ENCODE measurements around the gene ARL14. TPM values are rescaled to one million over a fixed set of nuclear protein-coding genes. Genes with fewer than 3 reads are reported as not detected.
A peak's percentile ranks its signal among the peaks of the same experiment; 100 is the strongest.

Gene ARL14
- total RNA-seq (not detected), polyA plus RNA-seq (0.07 TPM)
- long read RNA-seq, donor 1, result 0 reads
- long read RNA-seq, donor 2, result 0 reads
- long read RNA-seq, donor 3, result 0 reads
- long read RNA-seq, donor 4, result 0 reads

- WGBS, result 87% methylated on average over 4 of the region's 4 CpGs
Measured at GRCh38 chr3:160676547-160677303, at the start of gene ARL14. Gene ARL14 (plus strand): TSS chr3:160677160. CDS start chr3:160677347, 187 bp downstream.

DNA sequence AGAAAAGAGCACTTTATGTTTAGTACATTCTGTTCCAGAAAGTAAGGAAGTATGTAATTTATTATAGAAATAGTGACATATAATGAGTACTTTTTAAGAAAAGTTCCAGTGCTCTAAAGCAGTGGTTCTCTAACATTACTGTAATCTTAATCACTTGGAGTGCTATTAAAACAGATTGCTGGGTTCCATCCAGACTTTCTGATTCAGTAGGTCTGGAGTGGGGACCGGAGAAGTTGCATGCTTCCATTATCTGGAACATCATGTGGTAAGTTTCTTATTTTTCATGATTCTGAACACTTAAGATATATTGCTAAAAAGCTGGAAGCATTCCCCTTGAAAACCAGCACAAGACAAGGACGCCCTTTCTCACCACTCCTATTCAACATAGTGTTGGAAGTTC lies 47.5 kb upstream of the ARL14 start:
- ATAC-seq (no peak), DNase-seq (no peak)
- Histone ChIP-seq H3K27me3 (ENCODE audit: control insufficient read depth, insufficient read depth) (no peaks in the 10 kb centered on the region), H3K27ac (ENCODE audit: low read length) (no peak overlapping the region), H3K4me1 (ENCODE audit: control insufficient read depth, insufficient read depth, low read length) (no peaks in the 10 kb centered on the region), H3K4me3 (ENCODE audit: low read length) (no peak overlapping the region), H3K9me3 (ENCODE audit: control insufficient read depth, low read length) (no peaks in the 10 kb centered on the region)
- 73% methylated on average over 2 of the region's 2 CpGs for WGBS
- intact Hi-C loops (cut with DNase I), result no loop called here

More at GRCh38 chr3:160676547-160677303, at the start of gene ARL14:
- Histone ChIP-seq H3K4me1 (ENCODE audit: control insufficient read depth, insufficient read depth, low read length) (no peaks in the 10 kb centered on the region), H3K27ac (ENCODE audit: low read length) (no peak within 1 kb of the TSS), H3K27me3 (ENCODE audit: control insufficient read depth, insufficient read depth) (no peaks in the 10 kb centered on the region), H3K9me3 (ENCODE audit: control insufficient read depth, low read length) (no peaks in the 10 kb centered on the region), H3K4me3 (ENCODE audit: low read length) (no peak within 1 kb of the TSS)
- no peak for DNase-seq
- intact Hi-C loops (cut with DNase I), result no loop called here
- ATAC-seq, result no peak

DNA sequence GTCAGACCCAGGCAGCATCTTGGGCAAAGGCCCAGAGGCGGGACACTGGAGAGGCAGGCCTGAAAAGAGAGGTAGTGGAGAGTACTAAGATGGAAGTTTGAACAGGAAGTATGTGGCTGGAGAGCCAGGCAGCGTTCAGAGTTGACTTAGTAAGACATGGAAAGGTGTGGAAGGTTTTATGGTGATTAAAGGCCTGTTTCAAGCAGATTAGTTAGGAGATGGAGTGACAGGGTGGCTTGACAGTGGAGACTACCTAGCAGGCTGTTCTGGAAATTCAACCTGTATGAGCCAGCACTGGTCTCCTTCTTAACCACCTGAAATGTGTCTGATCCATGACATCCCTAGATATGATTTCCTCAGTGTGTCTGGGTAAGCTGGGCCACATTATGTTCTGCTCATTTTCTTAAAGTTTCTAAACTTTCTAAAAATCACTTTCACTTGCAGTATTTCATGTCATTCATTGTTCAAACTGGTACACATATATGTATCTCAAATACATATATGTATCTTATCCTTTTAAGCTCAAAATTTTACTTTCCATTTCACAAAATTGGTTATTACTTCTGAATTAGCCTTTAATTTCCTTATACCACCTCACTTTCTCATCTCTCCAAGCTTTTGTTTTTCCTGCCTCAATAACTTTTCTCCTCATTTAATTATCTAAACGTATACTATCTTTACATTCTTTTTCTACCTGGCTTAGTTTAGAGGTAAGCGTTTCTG lies 43.4 kb upstream of the ARL14 start:
- DNase-seq, result no peak
- no peak for ATAC-seq
- H3K27me3 ChIP-seq (ENCODE audit: control insufficient read depth, insufficient read depth), result no peaks in the 10 kb centered on the region
- intact Hi-C loops (cut with DNase I), result no loop called here
- WGBS, result 76% methylated on average over 4 of the region's 4 CpGs
- H3K4me1 ChIP-seq (ENCODE audit: control insufficient read depth, insufficient read depth, low read length), result no peaks in the 10 kb centered on the region
- no peak overlapping the region for H3K4me3 ChIP-seq (ENCODE audit: low read length)
- no peaks in the 10 kb centered on the region for H3K9me3 ChIP-seq (ENCODE audit: control insufficient read depth, low read length)
- H3K27ac ChIP-seq (ENCODE audit: low read length), result no peak overlapping the region

GRCh38 chr3:160635213-160635612 lies 41.7 kb upstream of the ARL14 start:
- Histone ChIP-seq H3K9me3 (ENCODE audit: control insufficient read depth, low read length) (no peaks in the 10 kb centered on the region), H3K4me1 (ENCODE audit: control insufficient read depth, insufficient read depth, low read length) (no peaks in the 10 kb centered on the region), H3K27ac (ENCODE audit: low read length) (no peak overlapping the region), H3K27me3 (ENCODE audit: control insufficient read depth, insufficient read depth) (no peaks in the 10 kb centered on the region), H3K4me3 (ENCODE audit: low read length) (no peak overlapping the region)
- ATAC-seq (no peak), DNase-seq (no peak)
- intact Hi-C loops (cut with DNase I), result no loop called here

DNA sequence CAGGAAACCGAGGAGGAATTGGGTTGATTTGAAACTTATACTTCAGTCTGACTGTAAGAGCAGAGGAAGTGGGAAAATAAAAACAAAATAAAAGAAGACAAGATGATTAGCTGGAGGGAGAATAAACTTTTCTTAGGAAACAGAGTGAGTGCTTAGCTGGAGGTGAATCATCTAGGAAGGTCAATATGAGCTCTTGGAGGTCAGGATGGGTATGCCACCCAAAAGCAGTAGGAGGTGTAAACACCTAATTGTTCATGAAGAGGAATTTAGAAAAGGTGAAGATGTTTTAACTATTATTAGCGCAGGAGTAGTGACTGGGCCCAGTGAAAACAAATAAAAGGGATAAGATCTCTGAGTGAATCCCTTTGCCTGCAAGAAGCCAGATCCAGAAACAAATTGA lies 39.9 kb upstream of the ARL14 start:
- Histone ChIP-seq H3K4me3 (ENCODE audit: low read length) (no peak overlapping the region), H3K27me3 (ENCODE audit: control insufficient read depth, insufficient read depth) (no peaks in the 10 kb centered on the region), H3K4me1 (ENCODE audit: control insufficient read depth, insufficient read depth, low read length) (no peaks in the 10 kb centered on the region), H3K27ac (ENCODE audit: low read length) (no peak overlapping the region), H3K9me3 (ENCODE audit: control insufficient read depth, low read length) (no peaks in the 10 kb centered on the region)
- 76% methylated on average over 2 of the region's 2 CpGs for WGBS
- intact Hi-C loops (cut with DNase I), result no loop called here
- DNase-seq (no peak), ATAC-seq (no peak)

- no peak overlapping the region for H3K27ac ChIP-seq (ENCODE audit: low read length)
- H3K27me3 ChIP-seq (ENCODE audit: control insufficient read depth, insufficient read depth), result no peaks in the 10 kb centered on the region
- ATAC-seq (no peak), DNase-seq (no peak)
- no peaks in the 10 kb centered on the region for H3K9me3 ChIP-seq (ENCODE audit: control insufficient read depth, low read length)
- H3K4me1 ChIP-seq (ENCODE audit: control insufficient read depth, insufficient read depth, low read length), result no peaks in the 10 kb centered on the region
- intact Hi-C loops (cut with DNase I), result no loop called here
- H3K4me3 ChIP-seq (ENCODE audit: low read length), result no peak overlapping the region
- 47% methylated on average over 2 of the region's 2 CpGs for WGBS
Measured at GRCh38 chr3:160638184-160638583, 38.8 kb upstream of the ARL14 start.

DNA sequence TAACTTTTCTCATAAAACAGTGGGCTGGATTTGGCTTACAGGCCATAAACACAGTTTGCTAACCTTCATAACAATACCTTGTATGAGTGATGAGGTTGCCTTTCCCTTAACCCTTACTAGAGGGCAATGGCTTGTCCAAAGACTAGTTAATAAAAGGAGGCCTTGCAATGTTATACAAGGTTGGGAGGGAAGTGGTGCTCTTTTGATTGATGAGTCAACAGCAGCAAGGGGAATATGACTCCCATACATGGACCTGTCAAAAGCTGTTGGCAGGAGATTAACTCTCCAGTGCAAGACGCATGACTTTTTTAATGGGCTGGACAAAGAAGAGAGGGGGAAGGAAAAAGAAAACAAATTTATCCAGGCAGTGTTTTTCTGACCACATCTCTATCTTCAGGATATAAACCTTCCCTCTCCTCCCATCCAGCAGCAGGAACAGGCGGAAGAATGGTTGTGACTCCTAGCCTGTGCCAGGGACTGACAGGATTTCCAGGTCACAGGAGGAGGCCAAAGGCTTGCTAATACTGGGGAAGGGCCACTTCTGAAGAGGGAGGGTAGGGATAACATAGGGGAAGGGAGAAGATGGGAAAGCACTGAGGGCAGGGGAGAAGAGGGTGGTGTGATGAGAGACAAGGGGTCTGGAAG lies 35.2 kb upstream of the ARL14 start:
- Histone ChIP-seq H3K27me3 (ENCODE audit: control insufficient read depth, insufficient read depth) (no peaks in the 10 kb centered on the region), H3K9me3 (ENCODE audit: control insufficient read depth, low read length) (no peaks in the 10 kb centered on the region), H3K27ac (ENCODE audit: low read length) (no peak overlapping the region), H3K4me3 (ENCODE audit: low read length) (no peak overlapping the region), H3K4me1 (ENCODE audit: control insufficient read depth, insufficient read depth, low read length) (no peaks in the 10 kb centered on the region)
- intact Hi-C loops (cut with DNase I), result no loop called here
- 44% methylated on average over 2 of the region's 2 CpGs for WGBS
- DNase-seq (no peak), ATAC-seq (peak; percentile 40 to 46)

- no peak for DNase-seq
- Histone ChIP-seq H3K4me3 (ENCODE audit: low read length) (no peak overlapping the region), H3K27me3 (ENCODE audit: control insufficient read depth, insufficient read depth) (no peaks in the 10 kb centered on the region), H3K27ac (ENCODE audit: low read length) (no peak overlapping the region), H3K9me3 (ENCODE audit: control insufficient read depth, low read length) (no peaks in the 10 kb centered on the region), H3K4me1 (ENCODE audit: control insufficient read depth, insufficient read depth, low read length) (no peaks in the 10 kb centered on the region)
- no peak for ATAC-seq
- intact Hi-C loops (cut with DNase I), result no loop called here
- 70% methylated on average over 3 of the region's 3 CpGs for WGBS
Measured at GRCh38 chr3:160643994-160644393, 33.0 kb upstream of the ARL14 start.

DNA sequence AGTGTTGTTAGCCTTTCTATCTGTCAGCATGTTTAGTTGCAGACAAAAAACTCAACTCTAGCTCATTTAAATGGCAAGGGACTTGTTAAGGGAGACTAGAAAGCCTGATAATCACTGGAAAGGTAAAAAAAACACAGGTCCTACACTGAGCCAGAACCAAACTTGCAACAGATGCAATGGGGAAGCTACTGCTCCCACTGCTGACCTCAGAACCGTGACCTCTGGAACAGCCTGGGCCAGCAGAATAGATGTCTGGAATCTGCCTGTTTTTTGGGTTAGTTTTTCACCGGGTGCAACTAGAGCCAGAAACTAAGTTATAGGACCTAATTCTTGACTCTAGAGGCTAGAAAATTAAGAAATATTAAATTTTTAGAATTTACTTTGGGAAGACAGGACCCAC lies 32.5 kb upstream of the ARL14 start:
- H3K9me3 ChIP-seq (ENCODE audit: control insufficient read depth, low read length), result no peaks in the 10 kb centered on the region
- 72% methylated on average over 2 of the region's 2 CpGs for WGBS
- no peaks in the 10 kb centered on the region for H3K27me3 ChIP-seq (ENCODE audit: control insufficient read depth, insufficient read depth)
- intact Hi-C loops (cut with DNase I), result no loop called here
- no peaks in the 10 kb centered on the region for H3K4me1 ChIP-seq (ENCODE audit: control insufficient read depth, insufficient read depth, low read length)
- no peak overlapping the region for H3K4me3 ChIP-seq (ENCODE audit: low read length)
- no peak overlapping the region for H3K27ac ChIP-seq (ENCODE audit: low read length)
- no peak for DNase-seq
- no peak for ATAC-seq

DNA sequence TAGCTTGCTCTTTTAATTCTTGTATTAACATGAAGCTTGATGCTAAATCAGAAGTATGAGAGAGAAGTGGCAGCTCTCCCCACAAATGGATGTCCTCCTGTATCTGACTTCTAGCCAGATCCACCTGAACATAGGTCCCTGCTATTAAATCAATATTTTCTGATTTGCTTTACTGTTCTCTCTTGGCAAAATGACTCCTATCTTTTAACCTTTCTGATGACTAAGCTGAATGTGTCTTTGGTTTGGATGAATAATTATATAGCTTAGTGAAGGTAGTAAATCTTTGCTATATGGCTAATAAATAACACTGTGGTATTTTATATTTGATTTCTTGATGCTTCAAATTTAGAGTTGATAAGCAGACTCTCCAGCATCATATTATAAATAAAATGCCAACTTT lies 28.3 kb upstream of the ARL14 start:
- ATAC-seq, result no peak
- Histone ChIP-seq H3K9me3 (ENCODE audit: control insufficient read depth, low read length) (no peaks in the 10 kb centered on the region), H3K4me1 (ENCODE audit: control insufficient read depth, insufficient read depth, low read length) (no peaks in the 10 kb centered on the region), H3K27ac (ENCODE audit: low read length) (no peak overlapping the region), H3K27me3 (ENCODE audit: control insufficient read depth, insufficient read depth) (no peaks in the 10 kb centered on the region), H3K4me3 (ENCODE audit: low read length) (no peak overlapping the region)
- no peak for DNase-seq
- intact Hi-C loops (cut with DNase I), result no loop called here

DNA sequence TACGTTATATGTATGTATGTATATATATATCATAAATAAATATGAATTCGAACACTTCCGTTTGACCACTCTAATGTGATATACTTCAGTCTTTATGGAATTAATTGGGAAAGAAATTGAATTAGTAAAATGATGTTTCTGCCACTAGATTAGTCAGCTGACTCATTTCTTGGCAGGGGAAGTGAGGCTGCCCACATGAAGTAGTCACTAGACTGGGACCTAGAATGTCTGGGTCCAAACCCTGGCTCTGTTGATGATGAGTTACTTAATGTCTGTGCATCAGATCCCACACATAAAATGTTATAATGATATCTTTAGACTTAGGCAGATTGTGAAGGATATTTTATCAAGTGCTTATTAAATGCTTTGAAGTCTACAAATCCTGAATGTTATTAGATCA lies 27.4 kb upstream of the ARL14 start:
- Histone ChIP-seq H3K9me3 (ENCODE audit: control insufficient read depth, low read length) (no peaks in the 10 kb centered on the region), H3K4me1 (ENCODE audit: control insufficient read depth, insufficient read depth, low read length) (no peaks in the 10 kb centered on the region), H3K27me3 (ENCODE audit: control insufficient read depth, insufficient read depth) (no peaks in the 10 kb centered on the region), H3K27ac (ENCODE audit: low read length) (no peak overlapping the region), H3K4me3 (ENCODE audit: low read length) (no peak overlapping the region)
- DNase-seq (no peak), ATAC-seq (no peak)
- intact Hi-C loops (cut with DNase I), result no loop called here
- 89% methylated on average over 3 of the region's 3 CpGs for WGBS

Measured in right cardiac atrium (tissue), 5 donors.